ENCODE data around the gene ANKZF1. TPM values are rescaled to one million over a fixed set of nuclear protein-coding genes. Genes with fewer than 3 reads are reported as not detected.

The ANKZF1 gene
- total RNA-seq, 2 donors from 2014 or later: 64.4 to 85.7 TPM

DNA sequence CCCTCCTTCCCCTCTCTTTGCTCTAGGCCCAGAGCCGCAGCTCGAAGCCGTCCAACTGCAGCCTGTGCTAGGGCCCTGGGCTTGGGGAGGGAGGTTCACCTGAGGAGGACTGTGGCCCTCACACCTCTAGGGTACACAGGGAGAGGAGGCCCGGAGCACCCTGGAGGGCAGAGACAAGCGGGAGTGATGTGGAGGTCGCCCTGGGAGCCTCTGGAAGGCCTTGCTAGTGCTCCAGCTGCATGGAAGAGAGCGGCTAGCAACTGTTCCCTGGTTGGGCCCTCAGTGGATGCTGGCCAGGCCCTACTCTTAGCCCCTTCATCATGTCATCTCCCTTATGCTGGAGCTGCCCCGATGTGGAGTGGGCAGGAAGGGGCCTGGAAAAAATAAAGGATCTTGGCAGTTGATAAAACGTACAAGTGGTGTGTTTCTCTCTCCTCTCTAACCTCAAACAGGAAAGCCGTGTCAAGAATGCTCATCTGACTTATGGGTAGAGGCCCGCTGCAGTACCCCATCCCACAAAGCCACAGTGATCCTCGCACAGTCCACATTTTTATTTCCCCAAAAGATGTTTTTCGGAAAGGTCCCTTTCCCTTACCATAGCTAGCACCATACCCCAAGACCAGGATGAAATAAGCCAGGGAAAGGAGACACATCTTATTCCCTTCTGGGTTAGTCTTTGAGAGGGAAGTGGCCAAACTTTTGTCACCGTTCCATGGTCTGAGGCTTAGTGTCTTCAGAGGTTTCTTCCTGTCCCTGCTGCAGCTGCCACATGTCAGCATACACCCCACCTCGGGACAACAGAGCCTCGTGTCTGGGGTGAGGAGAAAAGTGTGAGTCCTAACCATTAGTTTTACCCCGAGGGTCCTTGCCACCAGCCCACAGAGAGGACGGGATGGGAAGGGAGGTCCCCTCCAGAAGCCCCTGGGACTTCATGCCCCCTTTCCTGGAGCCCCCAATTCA lies 20.1 kb upstream of the ANKZF1 start:
- intact Hi-C loops (cut with DNase I): loop anchor here (10.0 kb wide), 1 partner anchor 85 kb away; no protein-coding TSS in a partner anchor
- H3K4me1 ChIP-seq (replicated peaks): peaks cover 11% of the 10 kb centered on the region
- no peak for DNase-seq (ENCODE audit: low spot score)
- no peaks in the 10 kb centered on the region for H3K9me3 ChIP-seq
- H3K27ac ChIP-seq: peak overlapping the region in 1 of 2 donors; percentile 10
- no peak overlapping the region for H3K4me3 ChIP-seq
- TF ChIP-seq POLR2A (IDR thresholded peaks at IDR 0.05): no peak
- TF ChIP-seq POLR2AphosphoS5 (IDR thresholded peaks at IDR 0.05): no peak
- TF ChIP-seq, protein P1, sequence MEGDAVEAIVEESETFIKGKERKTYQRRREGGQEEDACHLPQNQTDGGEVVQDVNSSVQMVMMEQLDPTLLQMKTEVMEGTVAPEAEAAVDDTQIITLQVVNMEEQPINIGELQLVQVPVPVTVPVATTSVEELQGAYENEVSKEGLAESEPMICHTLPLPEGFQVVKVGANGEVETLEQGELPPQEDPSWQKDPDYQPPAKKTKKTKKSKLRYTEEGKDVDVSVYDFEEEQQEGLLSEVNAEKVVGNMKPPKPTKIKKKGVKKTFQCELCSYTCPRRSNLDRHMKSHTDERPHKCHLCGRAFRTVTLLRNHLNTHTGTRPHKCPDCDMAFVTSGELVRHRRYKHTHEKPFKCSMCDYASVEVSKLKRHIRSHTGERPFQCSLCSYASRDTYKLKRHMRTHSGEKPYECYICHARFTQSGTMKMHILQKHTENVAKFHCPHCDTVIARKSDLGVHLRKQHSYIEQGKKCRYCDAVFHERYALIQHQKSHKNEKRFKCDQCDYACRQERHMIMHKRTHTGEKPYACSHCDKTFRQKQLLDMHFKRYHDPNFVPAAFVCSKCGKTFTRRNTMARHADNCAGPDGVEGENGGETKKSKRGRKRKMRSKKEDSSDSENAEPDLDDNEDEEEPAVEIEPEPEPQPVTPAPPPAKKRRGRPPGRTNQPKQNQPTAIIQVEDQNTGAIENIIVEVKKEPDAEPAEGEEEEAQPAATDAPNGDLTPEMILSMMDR (IDR thresholded peaks at IDR 0.05): no peak
- WGBS: 82% methylated on average over 18 of the region's 18 CpGs
- H3K27me3 ChIP-seq (replicated peaks; ENCODE audit: insufficient read depth): no peaks in the 10 kb centered on the region
- H3K36me3 ChIP-seq: peaks cover 3 to 10% of the 10 kb centered on the region in 2 donors

DNA sequence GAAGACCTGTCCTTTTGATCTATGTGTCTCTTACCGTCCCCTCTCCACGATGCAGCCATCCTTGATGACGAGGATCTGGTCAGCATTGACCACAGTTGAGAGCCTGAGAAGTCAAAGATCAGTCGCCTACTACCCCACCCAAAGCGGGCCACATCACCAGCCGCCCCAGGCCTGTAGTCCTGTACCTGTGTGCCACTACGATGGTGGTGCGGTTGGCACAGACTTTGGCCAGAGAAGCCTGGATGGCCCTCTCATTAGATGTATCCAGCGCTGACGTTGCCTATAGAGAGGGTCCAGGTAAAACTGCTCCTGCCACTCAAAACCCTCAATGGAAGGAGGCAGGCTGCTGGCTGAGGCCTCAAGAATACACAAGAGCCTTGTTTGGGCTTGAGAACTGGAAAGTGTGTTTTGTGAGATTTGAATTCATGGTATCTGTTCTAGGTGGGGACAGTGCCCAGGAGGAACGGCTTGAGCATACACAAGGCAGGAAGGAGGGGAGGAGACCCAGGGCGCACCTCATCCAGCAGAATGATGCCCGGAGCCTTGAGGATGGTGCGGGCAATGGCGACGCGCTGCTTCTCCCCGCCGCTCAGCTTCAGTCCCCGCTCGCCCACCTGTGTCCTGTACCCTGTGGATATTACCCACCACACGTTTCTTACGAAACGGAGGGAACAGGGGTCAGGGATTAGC lies 19.3 kb upstream of the ANKZF1 start:
- Histone ChIP-seq H3K4me1 (replicated peaks) (peaks cover 11% of the 10 kb centered on the region), H3K36me3 (peaks cover 6 to 14% of the 10 kb centered on the region in 2 donors), H3K27ac (no peak overlapping the region), H3K27me3 (replicated peaks; ENCODE audit: insufficient read depth) (no peaks in the 10 kb centered on the region), H3K4me3 (no peak overlapping the region), H3K9me3 (no peaks in the 10 kb centered on the region)
- intact Hi-C loops (cut with DNase I): loop anchor here (10.0 kb wide), 1 partner anchor 84 kb away; no protein-coding TSS in a partner anchor
- WGBS: 92% methylated on average over 24 of the region's 24 CpGs
- no peak for DNase-seq (ENCODE audit: low spot score)
- no peak for TF ChIP-seq POLR2AphosphoS5 (IDR thresholded peaks at IDR 0.05)
- TF ChIP-seq, protein P1 (IDR thresholded peaks at IDR 0.05): no peak
- no peak for TF ChIP-seq POLR2A (IDR thresholded peaks at IDR 0.05)

DNA sequence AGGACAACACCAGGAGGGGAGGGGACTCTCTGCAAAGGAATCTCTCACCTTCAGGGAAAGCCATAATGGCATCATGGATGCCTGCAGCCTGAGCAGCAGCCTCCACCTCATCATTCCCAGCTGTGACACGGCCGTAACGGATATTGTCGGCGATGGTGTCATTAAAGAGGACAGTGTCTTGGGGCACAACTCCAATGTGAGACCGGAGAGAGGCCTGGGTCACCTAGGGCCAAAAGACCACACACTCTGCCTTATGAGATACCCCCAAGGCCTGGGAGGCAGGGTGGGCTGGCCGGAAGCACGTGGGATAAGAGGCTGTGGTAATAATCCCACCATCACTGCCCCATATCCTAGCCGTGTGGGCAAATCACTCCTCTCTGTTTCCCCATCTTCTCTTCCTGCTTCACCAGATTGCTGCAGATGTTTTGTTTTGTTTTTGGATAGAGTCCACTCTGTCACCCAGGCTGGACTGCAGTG lies 18.7 kb upstream of the ANKZF1 start:
- TF ChIP-seq POLR2AphosphoS5 (IDR thresholded peaks at IDR 0.05) (no peak), POLR2A (IDR thresholded peaks at IDR 0.05) (no peak)
- TF ChIP-seq, protein P1 (IDR thresholded peaks at IDR 0.05): no peak
- H3K9me3 ChIP-seq: no peaks in the 10 kb centered on the region
- H3K4me3 ChIP-seq: no peak overlapping the region
- H3K27ac ChIP-seq: no peak overlapping the region
- DNase-seq (ENCODE audit: low spot score): no peak
- peaks cover 11% of the 10 kb centered on the region for H3K4me1 ChIP-seq (replicated peaks)
- intact Hi-C loops (cut with DNase I): loop anchor here (10.0 kb wide), 1 partner anchor 84 kb away; no protein-coding TSS in a partner anchor
- WGBS: 89% methylated on average over 9 of the region's 9 CpGs
- H3K27me3 ChIP-seq (replicated peaks; ENCODE audit: insufficient read depth): no peaks in the 10 kb centered on the region
- peaks cover 6 to 14% of the 10 kb centered on the region in 2 donors for H3K36me3 ChIP-seq

DNA sequence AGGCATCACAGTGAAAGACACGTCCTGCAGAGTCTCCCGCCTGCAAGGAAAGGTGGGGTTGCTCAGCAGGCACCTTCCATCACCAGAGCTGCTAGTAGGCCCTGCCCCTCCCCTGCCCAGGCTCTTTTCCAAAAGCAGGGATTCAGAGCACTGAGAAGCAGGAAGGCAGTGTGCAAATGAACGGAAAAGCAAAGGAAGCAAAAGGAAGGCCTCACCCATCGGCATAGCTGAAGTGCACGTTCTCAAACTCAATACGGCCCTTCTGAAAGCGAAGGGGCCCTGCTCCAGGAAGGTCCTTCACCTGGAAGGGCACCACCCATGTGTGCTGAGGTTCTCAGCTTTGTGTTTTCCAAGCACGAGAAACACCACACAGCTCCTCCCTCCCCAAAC lies 16.6 kb upstream of the ANKZF1 start:
- H3K36me3 ChIP-seq: peaks cover 6 to 14% of the 10 kb centered on the region in 2 donors
- H3K27ac ChIP-seq: no peak overlapping the region
- H3K4me1 ChIP-seq (replicated peaks): peaks cover 11% of the 10 kb centered on the region
- 81% methylated on average over 8 of the region's 8 CpGs for WGBS
- TF ChIP-seq, protein P1 (IDR thresholded peaks at IDR 0.05): no peak
- no peak for TF ChIP-seq POLR2AphosphoS5 (IDR thresholded peaks at IDR 0.05)
- no peak for TF ChIP-seq POLR2A (IDR thresholded peaks at IDR 0.05)
- DNase-seq (ENCODE audit: low spot score): no peak
- H3K9me3 ChIP-seq: no peaks in the 10 kb centered on the region
- no peak overlapping the region for H3K4me3 ChIP-seq
- intact Hi-C loops (cut with DNase I): loop anchor here (10.0 kb wide), 1 partner anchor 82 kb away; no protein-coding TSS in a partner anchor
- H3K27me3 ChIP-seq (replicated peaks; ENCODE audit: insufficient read depth): no peaks in the 10 kb centered on the region

All from prostate gland (tissue), 2 donors.